22Rv1 (cell line): ENCODE results near the gene EHBP1.

Experiments
- ZFX ChIP-seq: fragments of 450-650 bp; IDR thresholded peaks from 2 replicates; pipeline ENCODE4 v1.6.1; 2017; ENCODE audit warnings: antibody characterized with exemption, borderline replicate concordance
- TF ChIP-seq, protein P1 (sequence below): fragments of 450-650 bp; IDR thresholded peaks from 2 replicates; pipeline ENCODE4 v1.5.1; 2017; ENCODE audit warnings: mild to moderate bottlenecking

DNA sequence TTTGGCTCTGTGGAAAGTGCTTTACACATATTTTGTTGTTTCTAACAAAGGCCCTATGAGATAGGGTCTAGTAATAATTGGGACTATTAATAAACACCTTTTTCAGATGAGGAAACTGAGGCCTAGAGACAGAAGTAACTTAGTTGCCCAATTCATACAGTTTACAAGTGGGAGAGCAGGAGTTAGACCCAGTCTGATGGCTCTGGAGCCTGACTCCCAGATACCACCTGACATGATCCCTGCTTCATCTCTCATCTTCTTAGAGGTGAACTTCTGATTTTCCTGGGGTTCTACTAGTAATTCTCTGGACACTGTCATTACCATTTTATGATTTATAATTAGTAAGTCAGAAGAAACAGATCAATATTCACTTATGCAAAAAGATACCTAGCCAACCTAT lies 296.1 kb downstream of the EHBP1 start:
- TF ChIP-seq, protein P1, sequence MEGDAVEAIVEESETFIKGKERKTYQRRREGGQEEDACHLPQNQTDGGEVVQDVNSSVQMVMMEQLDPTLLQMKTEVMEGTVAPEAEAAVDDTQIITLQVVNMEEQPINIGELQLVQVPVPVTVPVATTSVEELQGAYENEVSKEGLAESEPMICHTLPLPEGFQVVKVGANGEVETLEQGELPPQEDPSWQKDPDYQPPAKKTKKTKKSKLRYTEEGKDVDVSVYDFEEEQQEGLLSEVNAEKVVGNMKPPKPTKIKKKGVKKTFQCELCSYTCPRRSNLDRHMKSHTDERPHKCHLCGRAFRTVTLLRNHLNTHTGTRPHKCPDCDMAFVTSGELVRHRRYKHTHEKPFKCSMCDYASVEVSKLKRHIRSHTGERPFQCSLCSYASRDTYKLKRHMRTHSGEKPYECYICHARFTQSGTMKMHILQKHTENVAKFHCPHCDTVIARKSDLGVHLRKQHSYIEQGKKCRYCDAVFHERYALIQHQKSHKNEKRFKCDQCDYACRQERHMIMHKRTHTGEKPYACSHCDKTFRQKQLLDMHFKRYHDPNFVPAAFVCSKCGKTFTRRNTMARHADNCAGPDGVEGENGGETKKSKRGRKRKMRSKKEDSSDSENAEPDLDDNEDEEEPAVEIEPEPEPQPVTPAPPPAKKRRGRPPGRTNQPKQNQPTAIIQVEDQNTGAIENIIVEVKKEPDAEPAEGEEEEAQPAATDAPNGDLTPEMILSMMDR = no peak
- TF ChIP-seq ZFX = no peak
